EH (cell line): ENCODE results near the gene ANXA2R.

ENCODE experiments used
- DNase-seq: peaks from one replicate; pipeline ENCODE4 v3.0.0-alpha.2; 2015; ENCODE audit warnings: low read depth

Gene ANXA2R

DNA sequence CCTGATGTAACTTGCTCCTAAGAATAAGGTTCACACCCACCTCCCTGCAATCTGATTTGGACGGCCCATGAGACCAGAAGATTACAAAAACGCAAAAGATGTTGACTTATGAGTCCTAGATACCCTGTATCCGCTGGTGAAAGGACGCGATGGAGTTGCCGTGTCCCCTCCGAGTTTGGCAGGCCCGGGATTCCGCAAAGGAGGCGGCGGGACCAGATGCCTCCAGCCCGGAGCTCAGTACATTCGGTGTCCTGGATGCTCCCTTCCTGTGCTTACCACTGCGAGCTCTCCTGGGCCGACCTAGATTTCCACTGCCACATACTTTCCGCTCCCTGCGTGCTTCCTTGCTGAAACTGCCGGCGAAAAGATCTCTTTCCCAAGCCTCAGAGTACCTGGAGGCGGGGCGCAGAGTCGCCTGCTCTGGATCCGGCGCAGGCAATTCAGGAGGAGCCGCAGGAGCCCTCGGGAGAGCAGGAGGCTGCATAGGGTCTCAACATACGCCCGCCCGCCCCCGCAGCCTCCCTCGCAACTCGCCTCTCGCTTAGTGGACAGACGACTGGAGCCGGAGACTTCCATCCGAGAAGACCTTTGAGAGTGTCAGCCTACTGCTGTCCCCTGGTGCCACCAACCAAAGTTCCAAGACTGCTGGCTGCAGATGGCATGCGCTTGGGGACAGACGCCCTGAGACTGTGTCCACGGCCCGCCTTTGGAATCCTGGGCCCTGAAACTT, 39.8 kb downstream of the ANXA2R start:
- peak; percentile 75 for DNase-seq

GRCh38 chr5:42995360-42995751, 44.8 kb downstream of the ANXA2R start:
- peak; percentile 44 for DNase-seq

DNA sequence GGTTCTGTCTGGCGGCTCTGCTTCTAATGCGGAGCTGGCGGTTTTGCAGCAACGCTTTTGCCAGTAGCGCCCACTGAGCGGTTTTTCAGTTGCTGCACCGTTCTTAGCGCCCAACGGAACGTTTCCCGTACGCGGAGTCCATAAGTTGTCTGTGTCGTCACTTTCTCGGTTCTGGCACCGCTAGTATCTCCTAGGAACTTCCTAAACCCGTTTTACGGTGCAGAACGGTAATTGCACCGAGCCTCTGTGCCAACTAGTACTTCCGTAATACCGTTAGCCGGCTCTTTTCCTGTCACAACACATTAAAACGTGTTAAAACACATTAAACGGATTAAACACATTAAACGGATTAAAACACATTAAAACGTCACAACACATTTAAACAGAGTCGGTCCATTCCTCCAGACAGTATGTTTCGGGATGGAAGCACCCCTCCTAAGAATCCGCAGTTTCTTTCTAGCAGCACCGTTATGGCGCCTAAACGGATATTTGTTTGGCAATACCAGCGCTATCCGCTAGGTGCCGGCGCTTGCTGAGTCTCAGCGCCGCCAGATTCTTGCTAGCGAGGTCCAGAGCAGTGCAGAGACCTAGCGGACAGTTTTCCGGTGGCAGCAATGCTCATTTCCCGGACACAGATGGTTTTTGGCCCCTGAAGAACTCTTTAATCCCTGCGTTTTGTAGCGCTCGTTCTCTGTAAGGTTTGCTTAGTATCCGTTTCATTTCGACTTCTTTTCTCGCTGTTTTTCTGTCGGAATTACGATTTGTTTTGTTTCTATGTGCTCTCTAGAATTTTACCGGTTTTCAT, 45.4 kb downstream of the ANXA2R start:
- DNase-seq, result peak; percentile 93

GRCh38 chr5:42994246-42994554, 45.9 kb downstream of the ANXA2R start:
- DNase-seq, result no peak

DNA sequence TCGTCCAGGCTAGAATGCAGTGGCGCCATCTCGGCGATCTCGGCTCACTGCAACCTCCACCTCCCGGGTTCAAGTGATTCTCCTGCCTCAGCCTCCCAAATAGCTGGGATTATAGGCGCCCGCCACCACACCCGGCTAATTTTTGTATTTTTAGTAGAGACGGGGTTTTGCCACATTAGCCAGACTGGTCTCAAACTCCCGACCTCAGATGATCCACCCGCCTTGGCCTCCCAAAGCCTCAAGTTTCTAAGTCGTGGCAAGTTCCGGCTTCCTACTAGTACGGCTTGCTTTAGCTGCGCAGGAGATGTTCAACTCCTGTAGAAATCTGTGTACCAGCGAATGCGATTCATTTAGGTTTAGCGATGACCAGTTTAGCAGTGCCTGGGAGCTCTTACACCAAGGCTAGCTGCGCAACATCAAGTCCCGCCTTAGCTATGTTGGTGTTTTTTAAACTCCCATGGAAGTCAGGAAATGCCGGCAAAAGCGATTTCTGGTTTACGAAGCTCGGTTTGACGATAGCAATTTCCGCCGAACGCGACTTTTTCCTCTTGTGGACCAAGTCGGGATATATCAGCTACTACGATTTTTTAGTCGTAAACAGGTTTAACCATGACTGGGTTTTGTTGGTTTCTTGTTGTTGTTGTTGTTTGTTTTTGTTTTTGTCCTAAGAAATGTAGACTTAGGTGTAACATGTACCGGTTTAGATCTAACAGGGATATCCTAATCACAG, 46.4 kb downstream of the ANXA2R start:
- peak; percentile 76 for DNase-seq

DNA sequence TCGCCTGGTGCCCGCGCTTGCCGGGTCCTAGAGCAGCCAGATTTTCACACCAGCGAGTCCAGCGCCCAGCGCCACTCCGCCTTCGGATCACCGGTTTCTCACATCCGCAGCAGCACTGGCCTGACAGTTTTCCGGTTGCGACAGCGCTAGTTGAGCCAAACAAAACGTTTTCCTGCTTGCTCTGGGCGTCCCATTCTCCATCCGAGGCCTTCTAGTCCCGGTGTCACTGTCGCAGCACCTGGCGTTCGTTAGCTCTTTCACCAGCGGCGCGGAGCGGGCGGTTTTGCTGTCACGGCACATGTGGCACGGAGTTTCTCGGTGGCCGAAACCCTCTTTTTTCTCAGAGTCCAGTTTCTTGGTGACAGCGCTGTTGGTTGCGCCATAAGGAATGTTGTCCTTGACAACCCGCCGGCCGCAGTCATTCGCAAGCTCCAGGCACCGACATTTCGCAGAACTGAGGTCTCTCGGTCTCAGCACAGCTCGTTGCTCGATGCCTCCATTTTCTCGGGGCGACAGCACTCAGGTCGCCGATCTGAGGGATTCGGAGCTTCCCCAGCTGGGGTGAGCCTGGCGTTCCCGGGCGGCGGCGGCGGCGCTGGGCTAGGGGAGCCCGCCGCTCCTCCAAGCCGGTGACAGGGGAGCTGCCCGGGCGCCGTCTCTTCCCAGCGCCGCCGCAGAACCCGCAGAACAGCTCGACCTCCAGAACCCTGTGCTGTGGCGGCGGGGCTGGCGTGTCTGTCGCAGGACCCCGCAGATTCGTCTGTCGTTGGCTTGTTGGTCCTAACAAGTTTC, 47.8 kb downstream of the ANXA2R start:
- DNase-seq, result peak; percentile 88

GRCh38 chr5:42991404-42992087, 48.6 kb downstream of the ANXA2R start:
- peak; percentile 22 for DNase-seq

GRCh38 chr5:42990892-42991291, 49.2 kb downstream of the ANXA2R start:
- DNase-seq, result no peak
